Right lobe of liver (tissue), 6 donors: ENCODE results near the gene SEPTIN10. TPM values are rescaled to one million over a fixed set of nuclear protein-coding genes. Genes with fewer than 3 reads are reported as not detected.

Experiments
- ATAC-seq, 4 donors: fragments of 200-7000 bp; cut with Tn5 transposase; one replicate each; pipeline ENCODE4 v1.9.1; 2020; ENCODE audit warnings: mild to moderate bottlenecking in 4 of 4, moderate library complexity in 4 of 4
- DNase-seq, 3 donors: peaks; one replicate each; pipeline ENCODE4 v3.0.0-alpha.2; 2020
- H3K27ac ChIP-seq, 3 donors: fragments of 200-600 bp; one replicate each; pipeline ENCODE4 v1.8.0; 2022
- H3K27me3 ChIP-seq, 2 donors: fragments of 200-600 bp; one replicate each; pipeline ENCODE4 v1.8.0; 2022
- H3K36me3 ChIP-seq, 4 donors: fragments of 200-600 bp; sonication (generic) in 1 of 4; one replicate each; pipeline versions ENCODE4 v1.5.1 to v1.8.0; 2017 to 2022; ENCODE audit warnings: control low read depth in 1 of 4
- H3K4me1 ChIP-seq, 4 donors: fragments of 200-600 bp; sonication (generic) in 1 of 4; one replicate each; pipeline versions ENCODE4 v1.5.1 to v1.8.0; 2017 to 2022; ENCODE audit warnings: control low read depth in 1 of 4
- H3K4me3 ChIP-seq, 3 donors: fragments of 200-600 bp; one replicate each; pipeline ENCODE4 v1.8.0; 2022
- H3K9me3 ChIP-seq, 4 donors: fragments of 200-600 bp; sonication (generic) in 1 of 4; one replicate each; pipeline versions ENCODE4 v1.5.1 to v1.8.0; 2017 to 2022; ENCODE audit warnings: control low read depth in 1 of 4
- POLR2A ChIP-seq: fragments of 450-650 bp; IDR thresholded peaks from one replicate; pipeline ENCODE4 v1.6.1; 2017; ENCODE audit warnings: antibody characterized with exemption, mild to moderate bottlenecking
- WGBS: methylation state at CpG from one replicate; pipeline ENCODE4 v1.1.6; 2018; ENCODE audit warnings: low coverage, low lambda C conversion rate; ENCODE audit not compliant: insufficient coverage; ENCODE audit errors: missing lambda C conversion rate; 5-methylcytosine and 5-hydroxymethylcytosine counted together
- intact Hi-C, 2 donors: fragments of 100-400 bp; cut with DNase I; formaldehyde crosslinking; loops; one replicate each; pipeline versions ENCODE4 v1.11.2 to v1.14.1; 2022
- total RNA-seq, 6 experiments: library from RNA; depleted of rRNA in 2 of 6; stranded (reverse); fragments of >200 nt in 2 of 6; fragmentation: NEBNext Ultra II Directional in 3 of 6; extraction: Animal tissue kit (Norgen Biotek cat#: 25700) in 3 of 6; gene quantifications; one replicate each; pipeline versions ENCODE4 v1.1.0 to v1.2.4, GENCODE V29; 2016 to 2023
- TF ChIP-seq, protein P1 (sequence below), 4 donors: fragments of 200-600 bp in 3 of 4; fragments of 450-650 bp in 1 of 4; IDR thresholded peaks; one replicate each; pipeline versions ENCODE4 v1.5.1 to v1.8.0; 2016 to 2022; ENCODE audit warnings: antibody characterized with exemption in 4 of 4, mild to moderate bottlenecking in 2 of 4
- donor health status: DM: no; HTN: yes; CAD: no.
- donor health status: DM: no; HTN: no; CAD: no.
- donor health status: DM: no; HTN: no; CAD: no.
- donor health status: DM: no; HTN: yes; CAD: no.
- donor health status: DM: no; HTN: yes; CAD: no.

Gene SEPTIN10
- total RNA-seq, 6 experiments from 2014 or later, result 34.6 to 52.8 (median 40.8) TPM

DNA sequence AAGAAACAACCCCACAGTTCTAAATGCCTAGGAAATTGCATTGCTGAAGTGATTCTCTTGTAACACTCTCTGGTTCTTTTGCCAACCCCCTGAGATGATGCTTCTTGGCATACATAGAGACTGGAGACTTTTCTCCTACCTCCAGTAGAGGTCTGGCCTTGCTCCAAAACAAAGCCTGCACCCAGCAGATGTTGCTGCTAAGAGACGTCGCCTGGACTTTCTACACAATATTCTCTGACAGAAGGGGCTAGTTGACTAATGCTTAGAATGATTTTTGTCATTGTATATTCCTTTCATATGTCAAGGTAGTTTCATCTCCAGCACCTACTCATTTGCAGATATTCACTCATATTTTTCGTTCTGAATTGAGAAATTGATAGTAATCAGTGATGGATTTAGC is 25.0 kb upstream of the SEPTIN10 start:
- 65% methylated on average over 3 of the region's 3 CpGs for WGBS
- no peak overlapping the region for H3K4me3 ChIP-seq
- intact Hi-C loops, result no loop called here
- no peaks in the 10 kb centered on the region for H3K9me3 ChIP-seq
- peak overlapping the region in 1 of 3 donors; percentile 54 for H3K27ac ChIP-seq
- peaks cover 0 to 23% (median 0%) of the 10 kb centered on the region in 4 donors for H3K4me1 ChIP-seq
- no peaks in the 10 kb centered on the region for H3K36me3 ChIP-seq
- ATAC-seq, result peak in 3 of 4 donors; percentile 7 to 37 (median 28)
- no peaks in the 10 kb centered on the region for H3K27me3 ChIP-seq
- TF ChIP-seq, protein P1, sequence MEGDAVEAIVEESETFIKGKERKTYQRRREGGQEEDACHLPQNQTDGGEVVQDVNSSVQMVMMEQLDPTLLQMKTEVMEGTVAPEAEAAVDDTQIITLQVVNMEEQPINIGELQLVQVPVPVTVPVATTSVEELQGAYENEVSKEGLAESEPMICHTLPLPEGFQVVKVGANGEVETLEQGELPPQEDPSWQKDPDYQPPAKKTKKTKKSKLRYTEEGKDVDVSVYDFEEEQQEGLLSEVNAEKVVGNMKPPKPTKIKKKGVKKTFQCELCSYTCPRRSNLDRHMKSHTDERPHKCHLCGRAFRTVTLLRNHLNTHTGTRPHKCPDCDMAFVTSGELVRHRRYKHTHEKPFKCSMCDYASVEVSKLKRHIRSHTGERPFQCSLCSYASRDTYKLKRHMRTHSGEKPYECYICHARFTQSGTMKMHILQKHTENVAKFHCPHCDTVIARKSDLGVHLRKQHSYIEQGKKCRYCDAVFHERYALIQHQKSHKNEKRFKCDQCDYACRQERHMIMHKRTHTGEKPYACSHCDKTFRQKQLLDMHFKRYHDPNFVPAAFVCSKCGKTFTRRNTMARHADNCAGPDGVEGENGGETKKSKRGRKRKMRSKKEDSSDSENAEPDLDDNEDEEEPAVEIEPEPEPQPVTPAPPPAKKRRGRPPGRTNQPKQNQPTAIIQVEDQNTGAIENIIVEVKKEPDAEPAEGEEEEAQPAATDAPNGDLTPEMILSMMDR (IDR thresholded peaks at IDR 0.05), result no peak
- TF ChIP-seq POLR2A, result no peak
- DNase-seq, result no peak

DNA sequence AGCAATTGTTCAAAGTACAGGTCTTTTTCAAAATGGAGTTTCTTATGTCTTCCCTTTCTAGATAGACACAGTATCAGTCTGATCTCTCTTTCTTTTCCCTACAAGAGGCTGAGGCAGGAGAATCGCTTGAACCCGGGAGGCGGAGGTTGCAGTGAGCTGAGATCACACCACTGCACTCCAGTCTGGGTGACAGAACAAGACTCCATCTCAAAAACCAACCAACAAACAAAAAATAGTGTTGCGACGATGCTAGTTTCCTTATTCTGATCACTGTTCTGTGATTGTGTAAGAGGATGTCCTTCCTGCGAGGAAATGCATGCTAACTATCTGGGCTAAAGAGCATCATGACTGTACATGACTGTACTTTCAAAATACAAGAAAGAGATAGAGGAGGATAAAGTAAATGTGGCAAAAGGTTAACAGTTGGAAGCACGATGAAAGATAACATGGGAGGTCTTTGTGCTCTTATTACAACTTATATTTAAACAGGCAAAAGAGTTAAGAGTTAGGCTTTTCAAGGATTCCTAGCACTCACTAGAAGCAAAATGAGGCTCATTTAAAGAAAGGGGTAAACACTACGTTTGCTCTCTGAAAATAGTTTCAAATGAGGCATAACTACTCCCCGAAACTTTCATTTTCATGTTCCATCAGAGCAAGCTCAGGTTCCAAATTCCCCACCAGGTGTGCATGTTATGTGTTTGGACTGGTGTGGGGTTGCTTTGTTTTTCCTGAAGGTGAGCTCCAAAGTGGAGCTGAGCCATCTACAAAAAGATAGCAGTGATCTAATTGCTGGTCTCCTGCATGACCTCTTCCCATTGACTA is 24.2 kb upstream of the SEPTIN10 start:
- intact Hi-C loops, result no loop called here
- Histone ChIP-seq H3K4me3 (no peak overlapping the region), H3K36me3 (no peaks in the 10 kb centered on the region), H3K9me3 (no peaks in the 10 kb centered on the region), H3K27me3 (no peaks in the 10 kb centered on the region), H3K27ac (peak overlapping the region in 2 of 3 donors; percentile 30 to 54), H3K4me1 (peaks cover 0 to 18% (median 0%) of the 10 kb centered on the region in 4 donors)
- DNase-seq, result no peak
- peak; percentile 70 to 81 (median 78) for ATAC-seq
- 38% methylated on average over 9 of the region's 9 CpGs for WGBS
- peak; percentile 50 for TF ChIP-seq POLR2A
- TF ChIP-seq, protein P1 (IDR thresholded peaks at IDR 0.05), result no peak

DNA sequence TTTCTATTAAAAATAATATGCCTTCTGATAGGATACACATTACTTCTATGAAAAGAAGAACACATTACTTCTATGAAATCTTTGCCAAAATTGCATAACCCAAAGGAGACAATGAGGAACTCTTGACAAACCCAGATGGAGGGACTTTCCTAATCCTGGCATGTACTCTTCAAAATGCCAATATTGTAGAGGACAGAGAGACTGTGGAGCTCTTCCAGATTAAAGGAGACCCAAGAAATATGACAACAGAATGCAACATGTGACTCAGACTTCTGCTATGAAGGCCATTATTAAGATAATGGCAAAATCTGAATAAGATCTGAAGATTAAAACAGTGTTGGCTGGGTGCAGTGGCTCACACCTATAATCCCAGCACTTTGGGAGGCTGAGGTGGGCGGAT is 22.6 kb upstream of the SEPTIN10 start:
- ATAC-seq, result peak in 3 of 4 donors; percentile 34 to 61 (median 59)
- WGBS, result 25% methylated on average over 1 of the region's 1 CpG
- DNase-seq, result no peak
- Histone ChIP-seq H3K27me3 (no peaks in the 10 kb centered on the region), H3K4me3 (no peak overlapping the region), H3K36me3 (no peaks in the 10 kb centered on the region), H3K9me3 (no peaks in the 10 kb centered on the region), H3K4me1 (peaks cover 0 to 28% (median 3%) of the 10 kb centered on the region in 4 donors), H3K27ac (peak overlapping the region in 2 of 3 donors; percentile 14 to 63)
- TF ChIP-seq POLR2A, result no peak
- TF ChIP-seq, protein P1 (IDR thresholded peaks at IDR 0.05), result no peak
- intact Hi-C loops, result no loop called here

DNA sequence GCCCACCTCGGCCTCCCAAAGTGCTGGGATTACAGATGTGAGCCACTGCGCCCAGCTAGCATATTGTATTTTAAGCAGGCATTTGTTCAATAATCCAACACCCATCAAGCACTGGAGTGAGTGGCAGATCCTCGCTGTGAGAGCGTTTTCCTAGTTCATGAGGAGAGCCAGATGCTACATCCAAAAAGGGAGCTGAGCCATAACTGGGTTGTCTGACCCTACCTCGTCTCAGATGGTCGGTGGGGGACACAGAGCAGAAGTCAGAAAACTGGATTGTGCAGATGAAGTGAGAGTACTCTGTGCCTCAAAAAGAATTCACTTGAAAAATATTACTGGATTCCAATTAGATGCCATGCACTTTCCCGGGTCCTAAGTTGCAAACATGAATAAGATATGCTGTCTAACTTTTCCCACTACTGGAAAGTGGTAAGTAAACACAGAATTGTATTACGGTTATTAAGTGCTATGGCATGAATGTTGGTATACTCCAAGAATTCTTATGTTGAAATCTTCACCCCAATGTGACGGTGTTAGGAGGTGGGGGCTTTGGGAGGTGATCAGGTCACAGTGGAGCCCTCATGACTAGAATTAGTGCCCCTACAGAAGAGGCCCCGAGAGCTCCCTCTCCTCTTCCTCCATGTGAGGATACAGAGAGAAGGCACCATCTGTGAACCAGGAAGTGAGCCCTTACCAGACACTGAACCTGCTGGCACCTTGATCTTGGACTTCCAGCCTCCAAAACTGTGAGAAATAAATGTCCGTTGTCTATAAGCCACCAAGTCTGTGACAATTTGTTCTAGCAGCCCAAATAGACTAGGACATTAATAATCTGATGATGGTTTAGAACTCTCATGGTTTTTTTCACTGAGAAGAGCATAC is 21.9 kb upstream of the SEPTIN10 start:
- WGBS, result 89% methylated on average over 9 of the region's 11 CpGs
- ATAC-seq, result no peak
- H3K27ac ChIP-seq, result peak overlapping the region in 1 of 3 donors; percentile 8

More for the DNA sequence above, 21.9 kb upstream of the SEPTIN10 start:
- DNase-seq, result no peak
- Histone ChIP-seq H3K36me3 (no peaks in the 10 kb centered on the region), H3K4me1 (peaks cover 0 to 33% (median 5%) of the 10 kb centered on the region in 4 donors), H3K9me3 (no peaks in the 10 kb centered on the region), H3K4me3 (no peak overlapping the region), H3K27me3 (no peaks in the 10 kb centered on the region)
- no peak for TF ChIP-seq POLR2A
- TF ChIP-seq, protein P1 (IDR thresholded peaks at IDR 0.05), result no peak
- intact Hi-C loops, result no loop called here
